ENCODE measurements around the gene NCOR2.
A peak's percentile ranks its signal among the peaks of the same experiment; 100 is the strongest.
"Not testable (repeated sequence)": the region's sequence is repeated elsewhere in the genome, so short reads cannot be mapped to it uniquely, and the experiment has no call there.

Gene NCOR2

DNA sequence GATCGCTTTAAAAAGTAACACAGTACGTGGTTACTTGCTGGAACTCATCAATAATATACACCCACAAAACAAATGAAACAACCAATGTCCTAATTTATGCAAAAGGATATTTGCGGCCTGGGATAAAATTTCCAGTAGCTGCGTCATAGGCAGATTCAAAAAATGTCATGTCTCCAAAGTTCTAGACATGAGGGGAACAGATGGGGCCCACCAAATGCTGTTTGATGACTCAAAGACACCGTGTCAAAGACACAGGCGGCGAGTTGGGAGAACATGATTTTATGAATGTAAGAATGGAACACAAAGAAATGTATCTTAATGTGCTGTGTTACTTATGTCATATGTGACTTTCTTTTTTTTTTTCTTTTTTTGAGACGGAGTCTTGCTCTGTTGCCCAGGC, 34.3 kb upstream of the NCOR2 start:
- DNase-seq (ENCODE audit: low read depth in 2 of 3, low spot score in 1 of 3): no peak

- peak in 1 of 3 donors; percentile 15 for DNase-seq (ENCODE audit: low read depth in 2 of 3, low spot score in 1 of 3)
Observed at GRCh38 chr12:124599074-124599999, 31.9 kb upstream of the NCOR2 start.

DNA sequence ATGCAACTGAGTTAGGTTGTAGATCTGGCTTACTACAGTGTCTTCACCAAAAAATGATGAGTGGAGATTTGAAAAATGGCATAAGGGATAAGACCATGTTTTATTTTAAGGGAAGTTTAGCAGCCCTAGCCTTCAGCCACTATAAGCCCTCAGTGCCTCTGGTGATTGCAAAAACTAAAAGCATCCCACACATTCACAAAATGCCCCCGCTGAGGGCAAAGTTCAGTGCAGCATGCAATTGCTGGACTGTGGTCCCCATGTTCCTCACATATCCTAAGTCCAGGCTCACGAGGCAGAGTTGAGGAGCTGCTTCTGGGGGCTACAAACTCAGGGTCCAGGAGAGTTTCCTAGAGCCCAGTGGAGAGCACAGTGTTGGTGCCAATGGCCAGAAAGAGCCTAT, 29.6 kb upstream of the NCOR2 start:
- no peak for DNase-seq (ENCODE audit: low read depth in 2 of 3, low spot score in 1 of 3)

DNA sequence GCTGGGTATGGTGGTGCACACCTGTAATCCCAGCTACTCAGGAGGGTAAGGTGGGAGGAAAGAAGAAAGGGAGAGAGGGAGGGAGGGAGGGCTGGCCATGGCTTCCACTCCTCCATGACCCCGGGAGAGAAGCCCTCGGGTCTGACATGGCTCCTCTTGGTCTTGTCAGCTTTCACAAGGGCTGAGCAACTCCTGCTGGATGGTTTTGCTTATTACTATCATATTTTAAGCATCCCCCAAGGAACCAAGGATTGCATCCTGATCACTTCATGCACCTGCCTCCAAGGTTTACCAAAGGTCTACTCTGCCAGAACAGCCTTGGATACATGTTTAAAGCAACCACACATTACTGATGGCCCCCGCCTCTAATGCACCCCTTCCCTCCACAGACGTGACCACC, 28.0 kb upstream of the NCOR2 start:
- DNase-seq (ENCODE audit: low read depth in 2 of 3, low spot score in 1 of 3): no peak

DNA sequence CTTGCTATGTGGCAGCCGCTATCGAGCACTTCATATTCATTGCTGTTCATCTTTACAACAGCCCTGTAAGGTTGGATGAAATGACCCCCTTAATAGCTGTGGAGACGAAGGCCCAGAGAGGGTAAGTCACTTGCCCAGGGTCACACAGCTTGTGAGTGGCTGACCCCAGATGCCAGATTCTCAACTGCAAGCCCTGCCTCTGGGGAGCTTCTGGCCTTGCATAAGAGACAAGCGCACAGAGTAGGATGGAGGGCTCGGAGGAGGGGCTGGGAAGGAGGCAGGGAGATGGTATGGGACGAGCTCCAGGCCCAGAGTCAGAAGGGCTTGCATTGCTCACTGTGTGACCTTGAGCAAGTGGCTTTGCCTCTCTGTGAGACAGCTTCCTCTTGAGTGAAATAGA, 27.4 kb upstream of the NCOR2 start:
- no peak for DNase-seq (ENCODE audit: low read depth in 2 of 3, low spot score in 1 of 3)

GRCh38 chr12:124593851-124594401, 26.5 kb upstream of the NCOR2 start:
- no peak for DNase-seq (ENCODE audit: low read depth in 2 of 3, low spot score in 1 of 3)

GRCh38 chr12:124593176-124593575, 25.8 kb upstream of the NCOR2 start:
- DNase-seq (ENCODE audit: low read depth in 2 of 3, low spot score in 1 of 3): no peak

DNA sequence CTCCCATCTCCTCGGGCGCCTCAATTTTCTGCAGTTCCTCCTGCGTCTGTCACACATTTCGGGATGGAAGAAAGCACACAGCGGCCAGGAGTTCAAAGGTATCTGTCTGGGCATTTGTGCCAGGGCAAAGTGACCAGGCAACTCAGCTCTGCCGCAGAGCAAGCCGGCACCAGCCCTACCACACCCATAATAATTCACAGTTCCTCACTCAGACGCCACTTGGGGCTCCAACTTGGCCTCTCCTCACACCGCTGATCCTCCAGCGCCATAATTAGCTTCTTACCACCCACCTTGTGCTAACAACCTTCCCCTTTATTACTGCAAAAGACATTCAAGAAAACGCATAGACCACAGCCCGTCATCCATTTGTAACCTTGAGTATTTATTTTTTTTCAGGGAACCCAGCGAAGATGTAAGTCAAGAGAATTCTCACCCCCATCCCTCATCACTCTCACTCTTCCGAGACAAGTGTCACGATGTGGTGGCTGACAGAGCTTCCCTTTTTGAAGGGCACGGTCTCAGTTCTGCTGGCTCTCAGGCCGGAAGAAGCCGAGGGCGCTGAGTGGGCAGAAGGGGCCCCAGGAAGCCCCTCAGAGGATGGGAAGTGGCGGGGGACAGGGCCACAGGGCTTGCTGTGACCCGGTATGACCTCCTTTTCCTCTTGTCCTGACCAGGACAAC, 25.2 kb upstream of the NCOR2 start:
- DNase-seq (ENCODE audit: low read depth in 2 of 3, low spot score in 1 of 3): no peak

DNA sequence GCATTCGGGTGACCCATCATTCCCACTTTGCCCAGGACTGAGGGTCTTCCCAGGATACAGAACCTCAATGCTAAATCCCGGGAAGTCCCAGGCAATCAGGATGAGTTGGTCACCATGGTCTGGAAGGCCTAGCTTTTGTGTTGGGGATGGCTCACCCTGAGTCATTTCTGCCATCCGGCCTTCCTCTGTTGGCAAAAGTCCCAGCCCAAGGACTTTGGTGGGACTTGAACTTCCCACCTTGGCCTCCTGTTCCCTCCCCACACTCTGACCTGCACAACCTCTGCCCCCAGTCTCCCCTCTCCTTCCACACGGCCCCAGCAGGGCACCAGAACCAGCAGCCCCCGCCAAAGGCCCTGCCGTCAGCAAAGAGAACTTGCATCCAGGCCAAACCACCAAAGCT, 24.6 kb upstream of the NCOR2 start:
- no peak for DNase-seq (ENCODE audit: low read depth in 2 of 3, low spot score in 1 of 3)

DNA sequence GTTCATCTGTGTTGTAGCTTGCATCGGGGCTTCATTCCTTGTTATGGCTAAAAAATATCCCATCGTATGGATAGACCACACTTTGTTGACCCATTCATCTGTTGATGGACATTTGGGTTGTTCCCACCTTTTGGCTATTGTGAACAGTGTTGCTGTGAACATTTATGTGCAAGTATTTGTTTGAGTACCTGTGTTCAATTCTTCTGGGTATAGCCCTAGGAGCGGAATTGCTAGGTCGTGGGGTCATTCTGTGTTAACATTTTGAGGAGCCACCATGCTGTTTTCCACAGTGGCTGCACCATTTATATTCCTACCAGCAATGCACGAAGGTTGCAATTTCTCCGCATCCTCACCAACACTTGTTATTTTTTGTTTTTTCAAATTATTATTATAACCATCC, 23.0 kb upstream of the NCOR2 start:
- no peak for DNase-seq (ENCODE audit: low read depth in 2 of 3, low spot score in 1 of 3)

- DNase-seq (ENCODE audit: low read depth in 2 of 3, low spot score in 1 of 3): peak in 1 of 3 donors; percentile 16
Observed at GRCh38 chr12:124588751-124589267, 21.4 kb upstream of the NCOR2 start.

DNA sequence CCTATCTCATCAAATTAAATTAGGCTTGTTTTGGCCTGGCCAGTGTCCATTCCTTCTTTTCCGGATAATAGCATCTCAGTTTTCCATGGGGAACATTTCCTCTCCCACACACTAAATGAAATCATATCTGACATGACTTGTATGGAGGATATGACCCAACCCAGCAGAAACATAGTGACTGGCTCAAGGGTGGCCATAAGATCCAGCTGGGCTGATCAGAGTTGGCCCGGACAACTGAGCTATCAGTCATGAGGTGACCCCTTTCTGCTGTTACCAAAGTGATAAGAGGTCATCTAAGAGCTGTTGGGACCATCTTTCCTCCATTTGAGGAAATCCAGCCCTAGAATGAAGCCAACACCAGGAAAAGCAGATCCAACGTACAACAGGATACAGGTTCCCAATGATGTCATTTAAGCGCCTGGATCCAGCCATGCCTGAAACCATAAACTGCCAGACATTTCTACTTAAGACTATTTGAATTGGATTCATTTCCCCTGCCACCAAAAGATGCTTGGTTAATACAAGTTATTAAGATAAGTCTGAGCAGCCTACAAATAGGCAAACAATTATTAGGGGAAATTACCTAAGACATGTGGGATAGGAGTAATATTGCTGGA, 20.7 kb upstream of the NCOR2 start:
- DNase-seq (ENCODE audit: low read depth in 2 of 3, low spot score in 1 of 3): no peak

- no peak for DNase-seq (ENCODE audit: low read depth in 2 of 3, low spot score in 1 of 3)
Observed at GRCh38 chr12:124586756-124587155, 19.3 kb upstream of the NCOR2 start.

DNA sequence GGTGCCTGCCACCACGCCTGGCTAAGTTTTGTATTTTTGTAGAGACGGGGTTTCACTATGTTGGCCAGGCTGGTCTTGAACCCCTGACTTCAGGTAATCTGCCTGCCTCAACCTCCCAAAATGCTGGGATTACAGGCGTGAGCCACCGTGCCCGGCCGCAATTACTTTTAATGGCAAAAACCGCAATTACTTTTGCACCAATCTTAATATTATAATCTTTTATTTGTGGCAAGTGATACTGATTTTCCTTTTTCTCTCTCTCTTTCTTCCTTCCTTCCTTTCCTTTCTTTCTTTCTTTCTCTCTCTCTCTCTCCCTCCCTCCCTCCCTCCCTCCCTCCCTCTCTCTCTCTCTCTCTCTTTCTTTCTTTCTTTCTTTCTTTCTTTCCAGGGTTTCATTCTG, 17.1 kb upstream of the NCOR2 start:
- not testable (repeated sequence) for DNase-seq (ENCODE audit: low read depth in 2 of 3, low spot score in 1 of 3)

DNA sequence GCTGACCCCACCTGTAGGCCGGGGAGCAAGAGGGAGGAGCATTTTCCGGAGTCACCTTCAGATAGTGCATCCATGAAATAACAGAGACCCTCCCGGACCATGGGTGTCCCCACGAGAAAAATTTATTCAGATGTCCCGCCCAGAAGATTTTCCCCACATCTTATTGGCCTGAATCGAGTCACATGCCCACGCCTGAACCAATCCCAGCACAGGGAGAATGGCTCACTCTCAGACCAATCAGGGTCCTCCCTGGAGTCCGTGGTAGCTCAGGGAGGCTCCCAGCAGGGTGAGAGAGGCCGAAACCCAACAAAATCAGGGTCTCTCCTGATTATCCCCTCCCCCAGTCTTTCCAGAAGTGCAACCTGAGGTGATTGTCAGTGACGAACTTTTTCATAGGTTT, 16.4 kb upstream of the NCOR2 start:
- no peak for DNase-seq (ENCODE audit: low read depth in 2 of 3, low spot score in 1 of 3)

DNA sequence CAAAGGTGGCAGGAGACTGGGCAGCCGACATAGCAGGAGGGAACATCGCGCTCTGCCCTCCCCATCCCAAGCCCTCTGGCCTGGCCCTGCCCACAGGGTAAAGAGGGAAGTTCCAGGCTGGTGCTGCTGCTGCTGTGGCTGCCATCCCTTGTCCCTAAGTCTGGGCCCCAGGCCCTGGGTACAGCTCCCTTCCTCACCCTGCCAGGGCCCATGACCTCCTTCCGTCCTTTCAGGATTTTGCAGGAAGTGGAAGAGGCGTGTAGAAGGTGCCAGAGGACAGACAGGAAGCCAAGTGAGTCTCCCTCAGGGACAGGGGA, 14.7 kb upstream of the NCOR2 start:
- DNase-seq (ENCODE audit: low read depth in 2 of 3, low spot score in 1 of 3): no peak

DNA sequence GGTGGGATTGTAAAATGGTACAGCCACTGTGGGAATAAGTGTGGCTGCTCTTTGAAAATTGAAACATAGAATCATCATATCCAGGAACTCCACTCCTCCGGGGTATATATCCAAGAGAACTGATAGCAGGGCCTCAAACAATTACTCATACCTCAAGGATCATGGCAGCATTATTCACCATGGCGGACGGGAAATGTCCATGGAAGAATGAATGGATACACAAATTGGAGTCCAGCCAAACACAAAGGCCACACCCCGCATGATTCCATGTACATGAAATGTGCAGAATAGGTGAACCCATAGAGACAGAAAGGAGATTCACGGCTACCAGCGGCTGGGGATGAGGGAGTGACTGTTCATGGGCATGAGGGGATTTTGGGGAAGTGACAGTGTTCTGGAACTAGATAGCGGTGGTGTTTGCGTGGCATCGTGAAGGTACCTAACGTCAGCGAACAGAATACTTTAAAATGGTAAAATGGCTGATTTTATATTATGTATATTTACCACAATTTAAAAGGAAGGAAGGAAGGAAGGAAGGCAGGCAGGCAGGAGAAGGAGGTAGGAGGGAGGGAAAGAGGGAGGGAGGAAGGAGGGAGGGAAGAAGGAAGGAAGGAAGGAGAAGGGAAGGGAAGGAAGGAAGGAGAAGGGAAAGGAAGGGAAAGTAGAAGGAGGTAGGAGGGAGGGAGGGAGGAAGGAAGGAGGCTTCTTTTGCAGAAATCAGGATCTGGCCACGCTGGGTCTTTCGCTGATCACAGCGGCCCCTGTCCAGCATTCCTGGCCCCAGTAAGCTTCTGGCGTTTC, 14.1 kb upstream of the NCOR2 start:
- DNase-seq (ENCODE audit: low read depth in 2 of 3, low spot score in 1 of 3): no peak

- DNase-seq (ENCODE audit: low read depth in 2 of 3, low spot score in 1 of 3): no peak
Observed at GRCh38 chr12:124579921-124580517, 12.6 kb upstream of the NCOR2 start.

DNA sequence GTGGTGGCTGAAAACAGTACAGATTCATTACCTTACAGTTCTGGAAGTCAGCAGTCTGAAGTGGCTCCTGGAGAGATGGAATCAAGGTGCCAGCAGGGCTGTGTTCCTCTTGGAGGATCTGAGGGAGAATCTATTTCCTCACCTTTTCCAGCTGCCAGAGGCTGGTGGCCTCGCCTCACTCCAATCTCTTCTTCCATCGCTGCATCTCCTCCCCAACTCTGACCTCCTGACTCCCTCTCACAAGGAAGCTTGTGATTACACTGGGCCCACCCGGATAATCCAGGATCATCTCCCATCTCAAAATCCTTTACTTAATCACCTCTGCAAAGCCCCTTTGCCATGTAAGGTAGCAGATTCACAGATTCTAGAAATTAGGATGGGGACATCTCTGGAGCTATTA, 11.4 kb upstream of the NCOR2 start:
- no peak for DNase-seq (ENCODE audit: low read depth in 2 of 3, low spot score in 1 of 3)

- no peak for DNase-seq (ENCODE audit: low read depth in 2 of 3, low spot score in 1 of 3)
Observed at GRCh38 chr12:124578445-124578844, 11.0 kb upstream of the NCOR2 start.

DNA sequence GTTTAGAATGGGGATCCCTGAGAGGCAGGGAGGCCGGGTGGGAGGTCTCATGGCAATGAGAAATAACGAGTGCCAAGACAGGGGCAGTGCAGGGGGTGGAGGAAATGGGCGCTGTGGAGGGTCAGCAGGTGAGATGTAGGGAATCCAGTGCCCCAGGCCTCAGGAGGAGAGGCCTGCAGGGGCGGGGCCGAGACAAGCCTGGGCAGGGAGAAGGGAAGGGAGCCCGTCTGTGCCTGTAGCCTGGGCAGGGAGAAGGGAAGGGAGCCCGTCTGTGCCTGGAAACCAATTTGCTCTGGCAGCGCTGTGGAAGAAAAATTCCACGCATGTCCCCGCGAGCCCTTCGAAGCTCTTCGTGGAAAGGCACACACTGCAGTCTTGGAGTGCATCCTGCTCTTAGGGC, 10.6 kb upstream of the NCOR2 start:
- DNase-seq (ENCODE audit: low read depth in 2 of 3, low spot score in 1 of 3): no peak
